HEK293 (cell line): ENCODE measurements around the gene IL2RA.

ENCODE experiments used
- CTCF ChIA-PET: fragments of 350-600 bp; formaldehyde crosslinking; extraction: SDS; loops from one replicate; lab custom pipeline; 2021; ENCODE audit warnings: antibody characterized with exemption; lab: Yijun Ruan, JAX
- POLR2A ChIA-PET: fragments of 300-600 bp; formaldehyde crosslinking; extraction: SDS; loops from one replicate; lab custom pipeline; 2020; ENCODE audit warnings: antibody characterized with exemption, inconsistent platforms; lab: Yijun Ruan, JAX
- H3K27ac ChIP-seq: fragments of 200-500 bp; sonication (Bioruptor generic); 2 replicates; pipeline ENCODE4 v1.5.1; 2014; ENCODE audit warnings: low read depth, low read length, control low read depth, inconsistent platforms; ENCODE audit errors: extremely low read depth
- H3K36me3 ChIP-seq, 2 experiments: fragments of 200-500 bp in 1 of 2; sonication (Bioruptor generic) in 1 of 2; 1 replicate in 1 of 2; 2 replicates in 1 of 2; pipeline ENCODE4 v1.5.1; 2014 to 2017; ENCODE audit warnings: inconsistent platforms in 2 of 2, low read length in 2 of 2; ENCODE audit not compliant: control insufficient read depth in 2 of 2, insufficient read depth in 1 of 2
- H3K4me1 ChIP-seq: fragments of 200-500 bp; sonication (Bioruptor generic); 2 replicates; pipeline ENCODE4 v1.5.1; 2014; ENCODE audit warnings: mild to moderate bottlenecking, low read length, inconsistent platforms; ENCODE audit not compliant: control insufficient read depth, insufficient read depth
- H3K4me3 ChIP-seq: 2 replicates; pipeline ENCODE4 v1.5.1; 2011; ENCODE audit warnings: low read depth, mild to moderate bottlenecking, control low read depth, low read length, moderate library complexity
- H3K9me3 ChIP-seq: fragments of 200-500 bp; sonication (Bioruptor generic); 2 replicates; pipeline ENCODE4 v1.5.1; 2014; ENCODE audit warnings: low read depth, low read length, inconsistent platforms; ENCODE audit not compliant: control insufficient read depth, insufficient read depth
- EGR2 ChIP-seq: fragments of 450-650 bp; formaldehyde crosslinking; IDR thresholded peaks from 2 replicates; pipeline ENCODE4 v1.5.1; 2016; ENCODE audit warnings: low read depth, missing biosample characterization, missing genetic modification characterization
- KLF10 ChIP-seq: fragments of 450-650 bp; IDR thresholded peaks from 2 replicates; pipeline ENCODE4 v1.5.1; 2018; ENCODE audit warnings: missing biosample characterization, mild to moderate bottlenecking, missing genetic modification characterization
- KLF9 ChIP-seq: fragments of 450-650 bp; formaldehyde crosslinking; IDR thresholded peaks from 2 replicates; pipeline ENCODE4 v1.5.1; 2016; ENCODE audit warnings: missing biosample characterization, missing genetic modification characterization, low read depth
- MZF1 ChIP-seq: fragments of 450-650 bp; formaldehyde crosslinking; IDR thresholded peaks from 2 replicates; pipeline ENCODE4 v1.5.1; 2017; ENCODE audit warnings: missing biosample characterization, missing genetic modification characterization, borderline replicate concordance
- PATZ1 ChIP-seq: fragments of 450-650 bp; formaldehyde crosslinking; IDR thresholded peaks from 2 replicates; pipeline ENCODE4 v1.5.1; 2016; ENCODE audit warnings: missing biosample characterization, missing genetic modification characterization
- RBAK ChIP-seq: fragments of 450-650 bp; formaldehyde crosslinking; IDR thresholded peaks from 2 replicates; pipeline ENCODE4 v1.5.1; 2016; ENCODE audit warnings: missing biosample characterization, missing genetic modification characterization
- SCRT2 ChIP-seq: fragments of 450-650 bp; formaldehyde crosslinking; IDR thresholded peaks from 2 replicates; pipeline ENCODE4 v1.5.1; 2016; ENCODE audit warnings: missing biosample characterization, missing genetic modification characterization
- ZBTB1 ChIP-seq: fragments of 450-650 bp; formaldehyde crosslinking; IDR thresholded peaks from 2 replicates; pipeline ENCODE4 v1.5.1; 2016; ENCODE audit warnings: missing biosample characterization, missing genetic modification characterization
- ZNF146 ChIP-seq: fragments of 450-650 bp; formaldehyde crosslinking; IDR thresholded peaks from 2 replicates; pipeline ENCODE4 v1.5.1; 2016; ENCODE audit warnings: missing biosample characterization, missing genetic modification characterization
- ZNF169 ChIP-seq: fragments of 450-650 bp; formaldehyde crosslinking; IDR thresholded peaks from 2 replicates; pipeline ENCODE4 v1.5.1; 2016; ENCODE audit warnings: missing biosample characterization, missing genetic modification characterization
- ZNF184 ChIP-seq: fragments of 450-650 bp; IDR thresholded peaks from 2 replicates; pipeline ENCODE4 v1.5.1; 2018; ENCODE audit warnings: missing biosample characterization, mild to moderate bottlenecking, missing genetic modification characterization
- ZNF24 ChIP-seq: fragments of 450-650 bp; formaldehyde crosslinking; IDR thresholded peaks from 2 replicates; pipeline ENCODE4 v1.5.1; 2016; ENCODE audit warnings: missing biosample characterization, missing genetic modification characterization
- ZNF248 ChIP-seq: fragments of 450-650 bp; formaldehyde crosslinking; IDR thresholded peaks from 2 replicates; pipeline ENCODE4 v1.5.1; 2017; ENCODE audit warnings: missing biosample characterization, missing genetic modification characterization
- ZNF274 ChIP-seq, 2 experiments: fragments of 200-500 bp in 1 of 2; fragments of 450-650 bp in 1 of 2; sonication (Bioruptor generic) in 1 of 2; formaldehyde crosslinking in 1 of 2; IDR thresholded peaks; 2 replicates each; pipeline versions ENCODE4 v1.5.1 to v1.6.1; 2014 to 2016; ENCODE audit warnings: borderline replicate concordance in 1 of 2, inconsistent platforms in 1 of 2, low read length in 1 of 2, missing biosample characterization in 1 of 2, missing genetic modification characterization in 1 of 2
- ZNF292 ChIP-seq: fragments of 450-650 bp; formaldehyde crosslinking; IDR thresholded peaks from 2 replicates; pipeline ENCODE4 v1.5.1; 2016; ENCODE audit warnings: low read depth, missing biosample characterization, missing genetic modification characterization, borderline replicate concordance
- ZNF324 ChIP-seq: fragments of 450-650 bp; formaldehyde crosslinking; IDR thresholded peaks from 2 replicates; pipeline ENCODE4 v1.5.1; 2016; ENCODE audit warnings: missing biosample characterization, missing genetic modification characterization
- ZNF335 ChIP-seq: fragments of 450-650 bp; formaldehyde crosslinking; conservative IDR thresholded peaks from 2 replicates; pipeline ENCODE4 v1.5.1; 2016; ENCODE audit warnings: missing biosample characterization, missing genetic modification characterization
- ZNF366 ChIP-seq: fragments of 450-650 bp; formaldehyde crosslinking; conservative IDR thresholded peaks from 2 replicates; pipeline ENCODE4 v1.5.1; 2016; ENCODE audit warnings: missing biosample characterization, missing genetic modification characterization
- ZNF391 ChIP-seq: fragments of 450-650 bp; formaldehyde crosslinking; IDR thresholded peaks from 2 replicates; pipeline ENCODE4 v1.5.1; 2016; ENCODE audit warnings: low read depth, missing biosample characterization, missing genetic modification characterization, borderline replicate concordance
- ZNF416 ChIP-seq: fragments of 450-650 bp; formaldehyde crosslinking; IDR thresholded peaks from 2 replicates; pipeline ENCODE4 v1.5.1; 2016; ENCODE audit warnings: missing biosample characterization, missing genetic modification characterization
- ZNF514 ChIP-seq: fragments of 450-650 bp; formaldehyde crosslinking; IDR thresholded peaks from 2 replicates; pipeline ENCODE4 v1.5.1; 2016; ENCODE audit warnings: missing biosample characterization, missing genetic modification characterization
- ZNF580 ChIP-seq: fragments of 450-650 bp; formaldehyde crosslinking; IDR thresholded peaks from 2 replicates; pipeline ENCODE4 v1.5.1; 2016; ENCODE audit warnings: missing biosample characterization, missing genetic modification characterization
- ZNF585B ChIP-seq: fragments of 450-650 bp; formaldehyde crosslinking; IDR thresholded peaks from 2 replicates; pipeline ENCODE4 v1.5.1; 2016; ENCODE audit warnings: missing biosample characterization, missing genetic modification characterization
- ZNF621 ChIP-seq: fragments of 450-650 bp; formaldehyde crosslinking; IDR thresholded peaks from 2 replicates; pipeline ENCODE4 v1.5.1; 2017; ENCODE audit warnings: missing biosample characterization, missing genetic modification characterization
- ZNF747 ChIP-seq: fragments of 450-650 bp; formaldehyde crosslinking; IDR thresholded peaks from 2 replicates; pipeline ENCODE4 v1.5.1; 2016; ENCODE audit warnings: missing biosample characterization, missing genetic modification characterization
- TF ChIP-seq, protein P1 (sequence below): fragments of 450-650 bp; formaldehyde crosslinking; IDR thresholded peaks from 2 replicates; pipeline ENCODE4 v1.5.0; 2017; ENCODE audit warnings: missing biosample characterization, missing genetic modification characterization, borderline replicate concordance

Gene IL2RA

GRCh38 chr10:6024334-6024682, 37.9 kb downstream of the IL2RA start:
- H3K4me1 ChIP-seq, result no peaks in the 10 kb centered on the region
- H3K4me3 ChIP-seq, result no peak overlapping the region
- CTCF ChIA-PET, result interaction anchor here (3.1 kb wide), 1 partner anchor 10 kb away, joined by 13 read pairs; no protein-coding TSS in a partner anchor
- H3K9me3 ChIP-seq, result no peaks in the 10 kb centered on the region
- TF ChIP-seq ZNF169 (tag by site-specific recombination), result no peak
- no peak for TF ChIP-seq ZNF335 (tag by site-specific recombination)
- TF ChIP-seq RBAK, result no peak
- TF ChIP-seq ZNF248 (tag by site-specific recombination), result no peak
- no peak for TF ChIP-seq KLF9 (tag by site-specific recombination)
- no peak for TF ChIP-seq SCRT2 (tag by site-specific recombination)
- TF ChIP-seq ZNF24, result no peak
- no peak for TF ChIP-seq ZNF585B (tag by site-specific recombination)
- TF ChIP-seq ZNF292 (tag by site-specific recombination), result no peak
- no peak for TF ChIP-seq EGR2 (tag by site-specific recombination)
- TF ChIP-seq ZNF366 (tag by site-specific recombination), result no peak
- TF ChIP-seq, protein P1, sequence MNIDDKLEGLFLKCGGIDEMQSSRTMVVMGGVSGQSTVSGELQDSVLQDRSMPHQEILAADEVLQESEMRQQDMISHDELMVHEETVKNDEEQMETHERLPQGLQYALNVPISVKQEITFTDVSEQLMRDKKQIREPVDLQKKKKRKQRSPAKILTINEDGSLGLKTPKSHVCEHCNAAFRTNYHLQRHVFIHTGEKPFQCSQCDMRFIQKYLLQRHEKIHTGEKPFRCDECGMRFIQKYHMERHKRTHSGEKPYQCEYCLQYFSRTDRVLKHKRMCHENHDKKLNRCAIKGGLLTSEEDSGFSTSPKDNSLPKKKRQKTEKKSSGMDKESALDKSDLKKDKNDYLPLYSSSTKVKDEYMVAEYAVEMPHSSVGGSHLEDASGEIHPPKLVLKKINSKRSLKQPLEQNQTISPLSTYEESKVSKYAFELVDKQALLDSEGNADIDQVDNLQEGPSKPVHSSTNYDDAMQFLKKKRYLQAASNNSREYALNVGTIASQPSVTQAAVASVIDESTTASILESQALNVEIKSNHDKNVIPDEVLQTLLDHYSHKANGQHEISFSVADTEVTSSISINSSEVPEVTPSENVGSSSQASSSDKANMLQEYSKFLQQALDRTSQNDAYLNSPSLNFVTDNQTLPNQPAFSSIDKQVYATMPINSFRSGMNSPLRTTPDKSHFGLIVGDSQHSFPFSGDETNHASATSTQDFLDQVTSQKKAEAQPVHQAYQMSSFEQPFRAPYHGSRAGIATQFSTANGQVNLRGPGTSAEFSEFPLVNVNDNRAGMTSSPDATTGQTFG (tag by site-specific recombination), result no peak
- TF ChIP-seq ZBTB1 (tag by site-specific recombination), result no peak
- no peak for TF ChIP-seq ZNF146 (tag by site-specific recombination)
- TF ChIP-seq ZNF324 (tag by site-specific recombination), result no peak
- TF ChIP-seq ZNF184, result no peak
- no peak overlapping the region for H3K27ac ChIP-seq
- H3K36me3 ChIP-seq, result no peaks in the 10 kb centered on the region
- POLR2A ChIA-PET, result no interaction called here

- Histone ChIP-seq H3K9me3 (no peaks in the 10 kb centered on the region), H3K4me3 (no peak overlapping the region), H3K27ac (no peak overlapping the region), H3K36me3 (no peaks in the 10 kb centered on the region), H3K4me1 (no peaks in the 10 kb centered on the region)
- POLR2A ChIA-PET, result no interaction called here
- no peak for TF ChIP-seq ZNF747 (tag by site-specific recombination)
- TF ChIP-seq MZF1 (tag by site-specific recombination), result no peak
- TF ChIP-seq PATZ1 (tag by site-specific recombination), result no peak
- no peak for TF ChIP-seq RBAK
- CTCF ChIA-PET, result interaction anchor here (0.6 to 3.1 kb wide), 3 partner anchors 10 to 378 kb away, joined by 3 to 13 read pairs (median 3); no protein-coding TSS in a partner anchor
These were observed 38.4 kb downstream of the IL2RA start for GRCh38 chr10:6023661-6024333.

DNA sequence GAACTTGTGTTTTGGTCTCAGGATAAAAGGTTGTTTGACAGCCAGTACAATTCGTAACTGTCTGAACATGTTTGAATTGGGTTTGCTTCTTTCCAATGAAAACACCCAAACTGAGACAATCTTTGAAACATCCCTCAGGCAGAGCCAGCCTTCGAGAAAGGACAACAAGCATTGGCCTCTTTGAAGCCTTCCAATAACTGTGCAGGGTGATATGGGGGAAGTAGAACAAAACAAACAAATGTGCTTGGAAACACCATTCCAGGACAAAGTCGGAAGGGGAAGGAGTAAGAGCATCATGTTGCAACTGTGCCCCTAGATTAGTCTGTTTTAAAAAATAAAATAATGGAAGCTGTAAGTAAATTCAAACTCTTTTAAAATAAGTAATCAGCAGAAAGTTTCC, 39.5 kb downstream of the IL2RA start:
- Histone ChIP-seq H3K9me3 (no peaks in the 10 kb centered on the region), H3K4me3 (no peak overlapping the region), H3K36me3 (no peaks in the 10 kb centered on the region), H3K4me1 (no peaks in the 10 kb centered on the region), H3K27ac (no peak overlapping the region)
- ChIA-PET CTCF (interaction anchor here (0.7 to 3.1 kb wide), 2 partner anchors 8 to 153 kb away, joined by 3 to 13 read pairs; no protein-coding TSS in a partner anchor), POLR2A (no interaction called here)
- TF ChIP-seq ZNF514 (tag by site-specific recombination), result no peak
- no peak for TF ChIP-seq PATZ1 (tag by site-specific recombination)
- TF ChIP-seq KLF10 (tag by site-specific recombination), result no peak
- no peak for TF ChIP-seq ZNF274 (IDR thresholded peaks at IDR 0.05; ENCODE audit: low read length)
- no peak for TF ChIP-seq ZNF274 (tag by site-specific recombination; IDR thresholded peaks at IDR 0.05; ENCODE audit: borderline replicate concordance)
- no peak for TF ChIP-seq KLF9 (tag by site-specific recombination)
- TF ChIP-seq ZNF391, result no peak
- no peak for TF ChIP-seq ZNF416 (tag by site-specific recombination)
- TF ChIP-seq ZNF580, result no peak
- TF ChIP-seq ZNF621 (tag by site-specific recombination), result no peak
